GM23248 (cell line): ENCODE measurements around the gene AKT3. TPM values are rescaled to one million over a fixed set of nuclear protein-coding genes. Genes with fewer than 3 reads are reported as not detected.

ENCODE experiments used
- DNase-seq: peaks from one replicate; pipeline ENCODE4 v3.0.0-alpha.2; 2015
- H2AFZ ChIP-seq: fragments of 200-600 bp; sonication (generic); 2 replicates; pipeline ENCODE4 v1.6.1; 2016; ENCODE audit warnings: antibody characterized with exemption
- H3F3A ChIP-seq: fragments of 200-600 bp; sonication (generic); 2 replicates; pipeline ENCODE4 v1.6.1; 2016; ENCODE audit warnings: mild to moderate bottlenecking, antibody characterized with exemption, mixed run types; ENCODE audit not compliant: insufficient read depth
- H3K27ac ChIP-seq: fragments of 200-600 bp; sonication (generic); 2 replicates; pipeline ENCODE4 v1.5.1; 2016; ENCODE audit warnings: mild to moderate bottlenecking
- H3K27me3 ChIP-seq: fragments of 200-600 bp; sonication (generic); replicated peaks from 2 replicates; pipeline ENCODE4 v1.6.1; 2016; ENCODE audit warnings: mild to moderate bottlenecking; ENCODE audit not compliant: insufficient read depth
- H3K36me3 ChIP-seq: fragments of 200-600 bp; sonication (generic); 2 replicates; pipeline ENCODE4 v1.6.1; 2016; ENCODE audit warnings: low read depth, mild to moderate bottlenecking
- H3K4me1 ChIP-seq: fragments of 200-600 bp; sonication (generic); 2 replicates; pipeline ENCODE4 v1.6.1; 2016; ENCODE audit warnings: mild to moderate bottlenecking; ENCODE audit not compliant: insufficient read depth
- H3K4me2 ChIP-seq: fragments of 200-600 bp; sonication (generic); one replicate; pipeline ENCODE4 v1.6.1; 2016; ENCODE audit warnings: mild to moderate bottlenecking; ENCODE audit not compliant: unreplicated experiment
- H3K4me3 ChIP-seq: fragments of 200-600 bp; sonication (generic); 2 replicates; pipeline ENCODE4 v1.5.1; 2016; ENCODE audit warnings: mild to moderate bottlenecking
- H3K79me2 ChIP-seq: fragments of 200-600 bp; sonication (generic); 2 replicates; pipeline ENCODE4 v1.6.1; 2016; ENCODE audit warnings: mild to moderate bottlenecking; ENCODE audit not compliant: insufficient read depth
- H3K9ac ChIP-seq: fragments of 200-600 bp; sonication (generic); 2 replicates; pipeline ENCODE4 v1.6.1; 2016; ENCODE audit warnings: mild to moderate bottlenecking
- H3K9me2 ChIP-seq: fragments of 200-600 bp; sonication (generic); 2 replicates; pipeline ENCODE4 v1.6.1; 2016; ENCODE audit warnings: mixed run types, mild to moderate bottlenecking, moderate library complexity; ENCODE audit not compliant: insufficient read depth
- H3K9me3 ChIP-seq: fragments of 200-600 bp; sonication (generic); one replicate; pipeline ENCODE4 v1.6.1; 2017; ENCODE audit warnings: low read depth
- H4K20me1 ChIP-seq: fragments of 200-600 bp; sonication (generic); 2 replicates; pipeline ENCODE4 v1.6.0; 2016; ENCODE audit not compliant: insufficient read depth
- EZH2 ChIP-seq: fragments of 200-600 bp; sonication (generic); IDR thresholded peaks from 2 replicates; pipeline ENCODE4 v1.6.1; 2018; ENCODE audit warnings: antibody characterized with exemption, mild to moderate bottlenecking; ENCODE audit not compliant: insufficient read depth, poor library complexity, severe bottlenecking
- EZH2phosphoT487 ChIP-seq: fragments of 200-600 bp; sonication (generic); IDR thresholded peaks from 2 replicates; pipeline ENCODE4 v1.6.1; 2018; ENCODE audit warnings: antibody characterized with exemption, moderate library complexity, mild to moderate bottlenecking, low read depth; ENCODE audit not compliant: insufficient read depth
- WGBS, 2 experiments: methylation state at CpG; one replicate each; pipeline ENCODE4 v1.1.6; 2015 to 2017; ENCODE audit warnings: low lambda C conversion rate in 2 of 2, low coverage in 1 of 2; ENCODE audit errors: missing lambda C conversion rate in 2 of 2; 5-methylcytosine and 5-hydroxymethylcytosine counted together
- in situ Hi-C: fragments of 300-500 bp; cut with MboI; formaldehyde crosslinking; loops from 2 replicates; pipeline ENCODE4 v1.15.0; 2020
- polyA plus RNA-seq: library from polyadenylated mRNA; unstranded; fragments of >200 nt; fragmentation: Nextera tagmentation; extraction: Ambion mirVana; gene quantifications from 2 replicates; pipeline ENCODE4 v1.2.1, GENCODE V29; 2016
- total RNA-seq: library from RNA; depleted of rRNA; stranded (reverse); fragments of >200 nt; shearing (Covaris generic); gene quantifications from 2 replicates; pipeline ENCODE4 v1.2.3, GENCODE V29; 2014

AKT3 gene
- total and polyA plus RNA-seq, 2 experiments from 2014 or later: 9.1 to 31.2 TPM

GRCh38 chr1:243500512-243500911 is 349.5 kb downstream of the AKT3 start:
- TF ChIP-seq EZH2phosphoT487: no peak
- no peak for TF ChIP-seq EZH2
- 80 to 86% methylated on average over 5 of the region's 5 CpGs for WGBS, 2 experiments
- peak overlapping the region; percentile 59 for H3K27ac ChIP-seq
- peaks cover 22% of the 10 kb centered on the region for H3K4me1 ChIP-seq
- peak; percentile 10 for DNase-seq
- no peak overlapping the region for H3K4me3 ChIP-seq
- H3K4me2 ChIP-seq: no peak overlapping the region
- H3K79me2 ChIP-seq: no peaks in the 10 kb centered on the region
- no peaks in the 10 kb centered on the region for H4K20me1 ChIP-seq
- in situ Hi-C loops: no loop called here
- H3K9me3 ChIP-seq: no peaks in the 10 kb centered on the region
- H3K27me3 ChIP-seq: no peaks in the 10 kb centered on the region
- H3K9ac ChIP-seq: no peak overlapping the region
- H3K9me2 ChIP-seq: no peaks in the 10 kb centered on the region
- no peak overlapping the region for H2AFZ ChIP-seq
- 0 out of 2 replicates have a peak, but pooled peaks cover 8% of the 10 kb centered on the region for H3K36me3 ChIP-seq
- H3F3A ChIP-seq: peaks cover 20% of the 10 kb centered on the region

GRCh38 chr1:243499711-243500110 is 350.3 kb downstream of the AKT3 start:
- Histone ChIP-seq H3K9me2 (no peaks in the 10 kb centered on the region), H3K4me2 (no peak overlapping the region), H4K20me1 (no peaks in the 10 kb centered on the region), H3K27ac (no peak overlapping the region), H3K79me2 (no peaks in the 10 kb centered on the region), H3K9ac (no peak overlapping the region), H3F3A (peaks cover 21% of the 10 kb centered on the region), H3K4me1 (peaks cover 22% of the 10 kb centered on the region), H3K27me3 (no peaks in the 10 kb centered on the region), H3K4me3 (no peak overlapping the region), H3K36me3 (0 out of 2 replicates have a peak, but pooled peaks cover 8% of the 10 kb centered on the region), H2AFZ (no peak overlapping the region), H3K9me3 (no peaks in the 10 kb centered on the region)
- WGBS, 2 experiments: 90 to 95% methylated on average over 10 of the region's 10 CpGs
- DNase-seq: no peak
- no peak for TF ChIP-seq EZH2
- TF ChIP-seq EZH2phosphoT487: no peak
- in situ Hi-C loops: no loop called here

- Histone ChIP-seq H3K79me2 (no peaks in the 10 kb centered on the region), H4K20me1 (no peaks in the 10 kb centered on the region), H3F3A (peaks cover 25% of the 10 kb centered on the region), H2AFZ (no peak overlapping the region), H3K4me2 (no peak overlapping the region), H3K27ac (no peak overlapping the region), H3K4me3 (no peak overlapping the region), H3K9me3 (no peaks in the 10 kb centered on the region), H3K4me1 (peaks cover 24% of the 10 kb centered on the region), H3K9ac (no peak overlapping the region), H3K36me3 (0 out of 2 replicates have a peak, but pooled peaks cover 8% of the 10 kb centered on the region), H3K27me3 (no peaks in the 10 kb centered on the region), H3K9me2 (no peaks in the 10 kb centered on the region)
- WGBS, 2 experiments: 77% methylated on average over 4 of the region's 4 CpGs
- no peak for TF ChIP-seq EZH2
- no peak for TF ChIP-seq EZH2phosphoT487
- in situ Hi-C loops: no loop called here
- DNase-seq: no peak
Measured at GRCh38 chr1:243499248-243499647, 350.8 kb downstream of the AKT3 start.

- DNase-seq: no peak
- no peak overlapping the region for H3K27ac ChIP-seq
- in situ Hi-C loops: no loop called here
- no peak overlapping the region for H3K4me3 ChIP-seq
- peaks cover 35% of the 10 kb centered on the region for H3K4me1 ChIP-seq
- no peak overlapping the region for H3K4me2 ChIP-seq
- no peaks in the 10 kb centered on the region for H3K79me2 ChIP-seq
- H4K20me1 ChIP-seq: no peaks in the 10 kb centered on the region
- peaks cover 35% of the 10 kb centered on the region for H3F3A ChIP-seq
- 93 to 94% methylated on average over 9 to 10 of the region's 10 CpGs for WGBS, 2 experiments
- no peak overlapping the region for H2AFZ ChIP-seq
- 0 out of 2 replicates have a peak, but pooled peaks cover 8% of the 10 kb centered on the region for H3K36me3 ChIP-seq
- no peak overlapping the region for H3K9ac ChIP-seq
- H3K9me3 ChIP-seq: no peaks in the 10 kb centered on the region
- H3K27me3 ChIP-seq: no peaks in the 10 kb centered on the region
- TF ChIP-seq EZH2phosphoT487: no peak
- no peak for TF ChIP-seq EZH2
- no peaks in the 10 kb centered on the region for H3K9me2 ChIP-seq
Measured at GRCh38 chr1:243497939-243498681, 351.9 kb downstream of the AKT3 start.
